ENCODE data around the gene B3GALT6.

Gene B3GALT6

GRCh38 chr1:1274299-1274930 is 42.4 kb downstream of the B3GALT6 start:
- H3K36me3 Mint-ChIP-seq (ENCODE audit: low read depth): peaks cover 23% of the 10 kb centered on the region
- DNase-seq (ENCODE audit: low spot score): no peak
- no peaks in the 10 kb centered on the region for H3K27me3 Mint-ChIP-seq (ENCODE audit: low read depth)
- H3K27ac Mint-ChIP-seq: no peak overlapping the region
- peaks cover 26% of the 10 kb centered on the region for H3K4me1 Mint-ChIP-seq (ENCODE audit: low read depth)
- no peaks in the 10 kb centered on the region for H3K9me3 Mint-ChIP-seq
- peak overlapping the region; percentile 71 for H3K4me3 Mint-ChIP-seq

GRCh38 chr1:1274931-1275431 is 42.9 kb downstream of the B3GALT6 start:
- Mint-ChIP-seq H3K27me3 (ENCODE audit: low read depth) (no peaks in the 10 kb centered on the region), H3K27ac (no peak overlapping the region), H3K4me1 (ENCODE audit: low read depth) (peaks cover 26% of the 10 kb centered on the region), H3K9me3 (no peaks in the 10 kb centered on the region), H3K36me3 (ENCODE audit: low read depth) (peaks cover 22% of the 10 kb centered on the region), H3K4me3 (peak overlapping the region; percentile 71)
- no peak for DNase-seq (ENCODE audit: low spot score)

GRCh38 chr1:1275836-1276235 is 43.8 kb downstream of the B3GALT6 start:
- Mint-ChIP-seq H3K4me3 (peak overlapping the region; percentile 30), H3K9me3 (no peaks in the 10 kb centered on the region), H3K27me3 (ENCODE audit: low read depth) (no peaks in the 10 kb centered on the region), H3K27ac (no peak overlapping the region), H3K36me3 (ENCODE audit: low read depth) (peaks cover 15% of the 10 kb centered on the region), H3K4me1 (ENCODE audit: low read depth) (peaks cover 17% of the 10 kb centered on the region)
- no peak for DNase-seq (ENCODE audit: low spot score)

GRCh38 chr1:1278620-1279019 is 46.6 kb downstream of the B3GALT6 start:
- H3K27ac Mint-ChIP-seq: no peak overlapping the region
- H3K4me3 Mint-ChIP-seq: no peak overlapping the region
- H3K4me1 Mint-ChIP-seq (ENCODE audit: low read depth): no peaks in the 10 kb centered on the region
- DNase-seq (ENCODE audit: low spot score): no peak
- no peaks in the 10 kb centered on the region for H3K9me3 Mint-ChIP-seq
- no peaks in the 10 kb centered on the region for H3K27me3 Mint-ChIP-seq (ENCODE audit: low read depth)
- no peaks in the 10 kb centered on the region for H3K36me3 Mint-ChIP-seq (ENCODE audit: low read depth)

DNA sequence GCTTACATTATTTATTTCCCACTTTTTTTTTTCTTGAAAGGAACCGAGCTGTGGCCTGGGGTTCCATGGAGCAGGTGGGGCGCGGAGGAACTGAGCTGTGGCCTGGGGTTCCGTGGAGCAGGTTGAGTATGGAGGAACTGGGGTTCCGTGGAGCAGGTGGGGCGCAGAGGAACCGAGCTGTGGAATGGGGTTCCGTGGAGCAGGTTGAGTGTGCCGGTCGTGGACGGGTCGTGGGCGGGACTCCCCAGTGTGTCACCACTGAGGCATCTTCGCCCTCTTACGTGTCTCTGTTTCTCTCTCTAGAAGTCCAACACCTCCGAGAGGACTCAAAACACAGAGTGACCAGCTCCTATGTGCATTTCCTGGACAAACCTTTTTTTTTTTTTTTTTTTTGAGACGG is 47.0 kb downstream of the B3GALT6 start:
- no peak for DNase-seq (ENCODE audit: low spot score)
- Mint-ChIP-seq H3K27me3 (ENCODE audit: low read depth) (no peaks in the 10 kb centered on the region), H3K4me1 (ENCODE audit: low read depth) (no peaks in the 10 kb centered on the region), H3K27ac (no peak overlapping the region), H3K9me3 (no peaks in the 10 kb centered on the region), H3K36me3 (ENCODE audit: low read depth) (no peaks in the 10 kb centered on the region), H3K4me3 (no peak overlapping the region)

DNA sequence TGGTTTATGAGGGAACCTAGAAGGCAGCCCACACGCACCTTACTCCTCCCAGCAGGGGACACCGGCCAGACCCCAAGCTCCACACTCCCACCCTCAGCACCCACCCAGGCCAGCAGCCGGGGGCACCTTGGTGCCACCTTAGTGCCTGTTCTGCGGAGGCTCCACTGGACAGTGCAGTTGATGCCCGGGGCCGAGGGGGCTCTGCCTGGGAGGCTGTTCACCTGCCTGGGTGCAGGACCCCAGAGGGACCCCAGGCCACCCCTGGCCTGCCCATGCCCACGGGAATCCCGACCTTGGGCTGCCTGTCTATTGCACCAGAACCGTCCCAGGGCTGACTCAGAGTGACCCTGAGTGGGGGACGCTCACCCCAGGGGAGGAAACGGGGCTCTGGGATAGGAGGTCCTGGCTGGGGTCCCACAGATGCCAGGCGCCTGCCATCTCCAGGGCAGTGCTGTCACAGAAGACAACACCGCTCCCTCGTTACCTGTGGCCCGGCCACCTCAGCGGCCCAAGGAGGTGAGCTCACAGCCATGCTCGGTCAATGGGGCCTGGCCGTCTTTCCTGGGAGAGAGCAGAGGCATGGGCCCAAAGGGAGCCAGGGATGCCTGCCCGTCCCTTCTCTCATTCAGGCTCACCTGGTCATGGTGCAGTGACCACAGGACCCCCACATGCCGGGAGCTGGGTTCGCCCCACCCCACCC is 48.9 kb downstream of the B3GALT6 start:
- no peak for DNase-seq (ENCODE audit: low spot score)
- Mint-ChIP-seq H3K36me3 (ENCODE audit: low read depth) (no peaks in the 10 kb centered on the region), H3K27me3 (ENCODE audit: low read depth) (no peaks in the 10 kb centered on the region), H3K4me3 (no peak overlapping the region), H3K27ac (no peak overlapping the region), H3K4me1 (ENCODE audit: low read depth) (no peaks in the 10 kb centered on the region), H3K9me3 (no peaks in the 10 kb centered on the region)

- no peak overlapping the region for H3K27ac Mint-ChIP-seq
- no peak for DNase-seq (ENCODE audit: low spot score)
Observed at GRCh38 chr1:1281533-1282321, 49.7 kb downstream of the B3GALT6 start.

DNA sequence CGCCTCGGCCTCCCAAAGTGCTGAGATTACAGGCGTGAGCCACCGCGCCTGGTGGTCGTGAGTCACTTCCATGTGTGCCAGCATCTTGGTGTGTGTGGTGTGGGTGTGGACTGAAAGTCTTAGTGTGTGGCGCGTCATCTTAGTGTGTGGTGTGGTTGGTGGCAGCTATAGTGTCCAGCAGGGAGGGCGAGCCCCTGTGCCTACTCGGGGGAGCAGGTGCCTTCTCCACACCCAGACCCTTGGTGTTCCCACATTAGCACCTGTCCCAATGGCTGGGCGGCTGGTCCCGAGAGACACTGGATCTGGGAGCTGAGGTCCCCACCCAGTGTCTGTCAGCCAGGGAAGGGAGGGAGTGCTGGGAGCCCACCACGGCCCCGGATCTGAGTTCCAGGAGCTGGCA is 51.0 kb downstream of the B3GALT6 start:
- Mint-ChIP-seq H3K36me3 (ENCODE audit: low read depth) (no peaks in the 10 kb centered on the region), H3K9me3 (no peaks in the 10 kb centered on the region), H3K4me1 (ENCODE audit: low read depth) (no peaks in the 10 kb centered on the region), H3K27ac (no peak overlapping the region), H3K27me3 (ENCODE audit: low read depth) (no peaks in the 10 kb centered on the region), H3K4me3 (no peak overlapping the region)
- DNase-seq (ENCODE audit: low spot score): no peak

More at GRCh38 chr1:1281533-1282321, 49.7 kb downstream of the B3GALT6 start:
- Mint-ChIP-seq H3K36me3 (ENCODE audit: low read depth) (no peaks in the 10 kb centered on the region), H3K9me3 (no peaks in the 10 kb centered on the region), H3K27me3 (ENCODE audit: low read depth) (no peaks in the 10 kb centered on the region), H3K4me1 (ENCODE audit: low read depth) (no peaks in the 10 kb centered on the region), H3K4me3 (no peak overlapping the region)

- no peak for DNase-seq (ENCODE audit: low spot score)
- Mint-ChIP-seq H3K27me3 (ENCODE audit: low read depth) (no peaks in the 10 kb centered on the region), H3K4me1 (ENCODE audit: low read depth) (no peaks in the 10 kb centered on the region), H3K4me3 (no peak overlapping the region), H3K27ac (no peak overlapping the region), H3K36me3 (ENCODE audit: low read depth) (no peaks in the 10 kb centered on the region), H3K9me3 (no peaks in the 10 kb centered on the region)
Observed at GRCh38 chr1:1283821-1284220, 51.8 kb downstream of the B3GALT6 start.
